Breast epithelium (tissue), 4 donors: ENCODE measurements around the gene RABGAP1L. TPM values are rescaled to one million over a fixed set of nuclear protein-coding genes. Genes with fewer than 3 reads are reported as not detected.
"Not testable (repeated sequence)": the region's sequence is repeated elsewhere in the genome, so short reads cannot be mapped to it uniquely, and the experiment has no call there.

Experiments used
- DNase-seq, 2 donors: peaks; one replicate each; pipeline ENCODE4 v3.0.0-alpha.2; 2019; ENCODE audit warnings: low spot score in 2 of 2
- H3K27ac ChIP-seq, 2 donors: fragments of 200-600 bp; sonication (generic) in 1 of 2; one replicate each; pipeline ENCODE4 v1.5.1; 2016 to 2019; ENCODE audit warnings: mild to moderate bottlenecking in 1 of 2
- H3K27me3 ChIP-seq, 2 donors: fragments of 200-600 bp; sonication (generic) in 1 of 2; one replicate each; pipeline versions ENCODE4 v1.5.1 to v1.6.0; 2017 to 2019; ENCODE audit warnings: control low read depth in 1 of 2, mild to moderate bottlenecking in 1 of 2
- H3K36me3 ChIP-seq: fragments of 200-600 bp; one replicate; pipeline ENCODE4 v1.5.1; 2019
- H3K4me1 ChIP-seq, 2 donors: fragments of 200-600 bp; sonication (generic); one replicate each; pipeline ENCODE4 v1.5.1; 2016 to 2019; ENCODE audit warnings: control low read depth in 1 of 2
- H3K4me3 ChIP-seq, 3 donors: fragments of 200-600 bp; sonication (generic); 1 replicate in 2 of 3; 2 replicates in 1 of 3; pipeline ENCODE4 v1.5.1; 2016 to 2019; ENCODE audit warnings: mild to moderate bottlenecking in 3 of 3, moderate library complexity in 2 of 3
- H3K9me3 ChIP-seq, 2 donors: fragments of 200-600 bp; sonication (generic) in 1 of 2; one replicate each; pipeline ENCODE4 v1.5.1; 2016 to 2019; ENCODE audit warnings: control low read depth in 1 of 2
- POLR2A ChIP-seq: fragments of 450-650 bp; IDR thresholded peaks from one replicate; pipeline ENCODE4 v1.6.1; 2016; ENCODE audit warnings: antibody characterized with exemption, mild to moderate bottlenecking, moderate library complexity
- POLR2AphosphoS5 ChIP-seq, 3 donors: sonication (generic); formaldehyde crosslinking; IDR thresholded peaks; one replicate each; pipeline ENCODE4 v1.6.1; 2017; ENCODE audit warnings: antibody characterized with exemption in 3 of 3
- intact Hi-C: fragments of 100-400 bp; cut with DNase I; formaldehyde crosslinking; loops from one replicate; pipeline ENCODE4 v1.15.1; 2023; ENCODE audit warnings: low total_unique reads
- total RNA-seq, 3 donors: library from RNA; depleted of rRNA; stranded (reverse); fragments of >200 nt; gene quantifications; one replicate each; pipeline ENCODE4 v1.1.0, GENCODE V29; 2016
- TF ChIP-seq, protein P1 (sequence below), 3 donors: fragments of 450-650 bp; IDR thresholded peaks; one replicate each; pipeline ENCODE4 v1.5.1; 2016 to 2017; ENCODE audit warnings: antibody characterized with exemption in 3 of 3, mild to moderate bottlenecking in 3 of 3, moderate library complexity in 3 of 3

The RABGAP1L gene
- total RNA-seq, 3 donors from 2014 or later, result 41.3 to 83.7 (median 49.5) TPM

DNA sequence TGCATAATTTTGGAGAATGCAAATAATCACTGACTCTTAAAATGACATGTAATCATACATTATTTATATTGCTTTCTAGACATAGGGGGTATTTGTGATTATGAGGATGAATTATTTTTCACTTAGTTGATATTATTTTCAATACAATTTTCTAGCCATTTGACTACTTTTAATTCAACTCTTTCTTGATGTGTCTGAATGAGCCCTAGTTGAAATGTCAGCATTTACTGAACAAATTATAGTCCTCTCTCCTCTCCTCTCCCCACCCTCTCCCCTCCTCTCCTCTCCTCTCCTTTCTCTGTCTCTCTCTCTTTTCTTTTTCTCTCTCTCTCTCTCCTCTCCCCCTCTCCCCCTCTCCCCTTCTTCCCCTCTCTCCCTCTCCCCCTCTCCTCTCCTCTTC lies 483.1 kb downstream of the RABGAP1L start:
- Histone ChIP-seq H3K9me3 (no peaks in the 10 kb centered on the region), H3K27me3 (no peaks in the 10 kb centered on the region), H3K27ac (no peak overlapping the region), H3K4me3 (no peak overlapping the region), H3K4me1 (no peaks in the 10 kb centered on the region), H3K36me3 (no peaks in the 10 kb centered on the region)
- no peak for DNase-seq
- TF ChIP-seq, protein P1, sequence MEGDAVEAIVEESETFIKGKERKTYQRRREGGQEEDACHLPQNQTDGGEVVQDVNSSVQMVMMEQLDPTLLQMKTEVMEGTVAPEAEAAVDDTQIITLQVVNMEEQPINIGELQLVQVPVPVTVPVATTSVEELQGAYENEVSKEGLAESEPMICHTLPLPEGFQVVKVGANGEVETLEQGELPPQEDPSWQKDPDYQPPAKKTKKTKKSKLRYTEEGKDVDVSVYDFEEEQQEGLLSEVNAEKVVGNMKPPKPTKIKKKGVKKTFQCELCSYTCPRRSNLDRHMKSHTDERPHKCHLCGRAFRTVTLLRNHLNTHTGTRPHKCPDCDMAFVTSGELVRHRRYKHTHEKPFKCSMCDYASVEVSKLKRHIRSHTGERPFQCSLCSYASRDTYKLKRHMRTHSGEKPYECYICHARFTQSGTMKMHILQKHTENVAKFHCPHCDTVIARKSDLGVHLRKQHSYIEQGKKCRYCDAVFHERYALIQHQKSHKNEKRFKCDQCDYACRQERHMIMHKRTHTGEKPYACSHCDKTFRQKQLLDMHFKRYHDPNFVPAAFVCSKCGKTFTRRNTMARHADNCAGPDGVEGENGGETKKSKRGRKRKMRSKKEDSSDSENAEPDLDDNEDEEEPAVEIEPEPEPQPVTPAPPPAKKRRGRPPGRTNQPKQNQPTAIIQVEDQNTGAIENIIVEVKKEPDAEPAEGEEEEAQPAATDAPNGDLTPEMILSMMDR (IDR thresholded peaks at IDR 0.05), result no peak
- no peak for TF ChIP-seq POLR2A
- no peak for TF ChIP-seq POLR2AphosphoS5 (IDR thresholded peaks at IDR 0.05)
- intact Hi-C loops, result no loop called here

DNA sequence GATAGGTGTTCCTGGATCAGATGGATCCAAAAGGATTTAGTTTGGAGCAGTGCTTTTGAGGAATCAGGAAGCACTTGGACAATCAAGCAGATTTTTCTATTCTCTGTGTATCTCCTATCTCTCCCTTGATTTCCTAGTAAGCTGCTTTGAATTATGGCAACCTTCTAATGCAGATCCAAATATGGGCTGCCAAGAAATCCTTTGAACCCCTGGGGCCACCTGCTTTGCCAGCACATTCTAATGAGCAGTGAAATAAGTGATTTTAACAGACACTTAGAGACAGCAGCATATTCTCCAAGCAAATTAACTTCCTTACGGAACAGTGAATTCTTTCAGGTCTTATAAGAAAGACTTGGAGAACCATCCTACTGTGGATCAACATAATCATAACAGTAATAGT lies 483.9 kb downstream of the RABGAP1L start:
- Histone ChIP-seq H3K36me3 (no peaks in the 10 kb centered on the region), H3K9me3 (no peaks in the 10 kb centered on the region), H3K27ac (no peak overlapping the region), H3K4me1 (no peaks in the 10 kb centered on the region), H3K4me3 (no peak overlapping the region), H3K27me3 (no peaks in the 10 kb centered on the region)
- TF ChIP-seq POLR2AphosphoS5 (IDR thresholded peaks at IDR 0.05) (no peak), POLR2A (no peak)
- TF ChIP-seq, protein P1 (IDR thresholded peaks at IDR 0.05), result no peak
- no peak for DNase-seq
- intact Hi-C loops, result no loop called here

DNA sequence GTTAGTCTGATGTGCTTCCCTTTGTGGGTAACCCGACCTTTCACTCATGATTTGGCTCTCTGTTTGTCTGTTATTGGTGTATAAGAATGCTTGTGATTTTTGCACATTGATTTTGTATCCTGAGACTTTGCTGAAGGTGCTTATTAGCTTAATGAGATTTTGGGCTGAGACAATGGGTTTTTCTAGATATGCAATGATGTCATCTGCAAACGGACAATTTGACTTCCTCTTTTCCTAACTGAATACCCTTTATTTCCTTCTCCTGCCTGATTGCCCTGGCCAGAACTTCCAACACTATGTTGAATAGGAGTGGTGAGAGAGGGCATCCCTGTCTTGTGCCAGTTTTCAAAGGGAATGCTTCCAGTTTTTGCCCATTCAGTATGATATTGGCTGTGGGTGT lies 490.3 kb downstream of the RABGAP1L start:
- DNase-seq, H3K27me3 ChIP-seq, H3K36me3 ChIP-seq, intact Hi-C loops, H3K4me1 ChIP-seq, H3K4me3 ChIP-seq, H3K9me3 ChIP-seq, H3K27ac ChIP-seq: not testable (repeated sequence)

DNA sequence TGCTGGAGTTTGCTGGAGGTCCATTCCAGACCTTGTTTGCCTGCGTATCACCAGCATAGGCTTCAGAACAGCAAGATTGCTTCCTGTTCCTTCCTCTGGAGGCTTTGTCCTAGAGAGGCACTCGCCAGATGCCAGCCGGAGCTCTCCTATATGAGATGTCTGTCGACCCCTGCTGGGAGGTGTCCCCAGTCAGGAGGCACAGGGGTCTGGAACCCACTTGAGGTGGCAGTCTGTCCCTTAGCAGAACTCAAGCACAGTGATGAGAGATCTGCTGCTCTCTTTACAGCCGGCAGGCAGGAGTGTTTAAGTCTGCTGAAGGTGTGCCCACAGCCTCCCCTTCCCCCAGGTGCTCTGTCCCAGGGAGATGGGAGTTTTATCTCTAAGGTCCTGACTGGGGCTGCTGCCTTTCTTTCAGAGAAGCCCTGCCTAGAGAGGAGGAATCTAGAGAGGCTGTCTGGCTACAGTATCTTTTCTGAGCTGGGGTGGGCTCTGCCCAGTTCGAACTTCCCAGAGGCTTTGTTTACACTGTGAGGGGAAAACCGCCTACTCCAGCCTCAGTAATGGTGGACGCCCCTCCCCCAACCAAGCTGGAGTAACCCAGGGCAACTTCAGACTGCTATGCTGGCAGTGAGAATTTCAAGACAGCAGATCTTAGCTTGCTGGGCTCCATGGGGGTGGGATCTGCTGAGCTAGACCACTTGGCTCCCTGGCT lies 493.4 kb downstream of the RABGAP1L start:
- no peak for TF ChIP-seq POLR2A
- no peak for TF ChIP-seq POLR2AphosphoS5 (IDR thresholded peaks at IDR 0.05)
- TF ChIP-seq, protein P1 (IDR thresholded peaks at IDR 0.05), result no peak
- no peak overlapping the region for H3K4me3 ChIP-seq
- intact Hi-C loops, result no loop called here
- DNase-seq, result no peak
- H3K27me3 ChIP-seq, result no peaks in the 10 kb centered on the region
- no peaks in the 10 kb centered on the region for H3K4me1 ChIP-seq
- H3K9me3 ChIP-seq, result peaks cover 5 to 9% of the 10 kb centered on the region in 2 donors
- H3K27ac ChIP-seq, result no peak overlapping the region
- H3K36me3 ChIP-seq, result no peaks in the 10 kb centered on the region

DNA sequence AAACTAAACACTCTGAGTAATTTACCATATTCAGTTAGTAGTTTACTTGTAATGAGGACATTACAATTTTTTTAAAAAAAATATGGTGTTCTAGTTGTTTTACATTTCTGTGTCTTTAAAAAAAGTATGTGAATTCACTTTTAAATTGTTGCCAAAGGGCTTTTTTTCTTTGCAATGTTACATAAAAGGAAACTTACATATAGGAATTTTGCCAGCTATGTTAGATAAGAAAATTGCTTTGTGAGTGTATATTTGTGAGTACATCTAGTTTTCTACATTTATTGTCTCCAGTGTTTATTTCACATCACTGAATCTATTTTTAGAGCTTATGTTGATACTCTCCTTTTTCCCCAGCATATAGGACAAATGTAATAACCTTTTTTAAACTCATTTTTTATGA lies 495.2 kb downstream of the RABGAP1L start:
- intact Hi-C loops, result no loop called here
- H3K4me3 ChIP-seq, result no peak overlapping the region
- no peak for TF ChIP-seq POLR2AphosphoS5 (IDR thresholded peaks at IDR 0.05)
- TF ChIP-seq, protein P1 (IDR thresholded peaks at IDR 0.05), result no peak
- TF ChIP-seq POLR2A, result no peak
- no peak for DNase-seq
- H3K27me3 ChIP-seq, result no peaks in the 10 kb centered on the region
- no peaks in the 10 kb centered on the region for H3K36me3 ChIP-seq
- H3K27ac ChIP-seq, result no peak overlapping the region
- peaks cover 7 to 10% of the 10 kb centered on the region in 2 donors for H3K9me3 ChIP-seq
- no peaks in the 10 kb centered on the region for H3K4me1 ChIP-seq
